ENCODE data around the gene FRMD5.

DNA sequence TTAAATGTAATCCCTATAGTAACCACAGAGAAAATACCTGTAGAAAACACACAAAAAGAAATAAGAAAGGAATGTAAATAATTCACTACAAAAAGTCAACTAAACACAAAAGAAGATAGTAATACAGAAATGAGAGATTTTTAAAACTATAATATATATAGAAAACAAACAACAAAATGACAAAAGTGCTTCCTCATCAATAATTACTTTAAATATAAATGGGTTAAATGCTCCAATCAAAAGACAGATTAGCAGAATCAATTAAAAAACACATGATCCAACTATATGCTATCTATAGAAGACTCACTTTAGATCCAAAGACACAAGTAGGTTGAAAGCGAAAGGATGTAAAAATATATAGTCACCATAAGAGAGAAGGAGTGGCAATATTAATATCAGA is 45.8 kb downstream of the FRMD5 start:
- TF ChIP-seq, protein P1, sequence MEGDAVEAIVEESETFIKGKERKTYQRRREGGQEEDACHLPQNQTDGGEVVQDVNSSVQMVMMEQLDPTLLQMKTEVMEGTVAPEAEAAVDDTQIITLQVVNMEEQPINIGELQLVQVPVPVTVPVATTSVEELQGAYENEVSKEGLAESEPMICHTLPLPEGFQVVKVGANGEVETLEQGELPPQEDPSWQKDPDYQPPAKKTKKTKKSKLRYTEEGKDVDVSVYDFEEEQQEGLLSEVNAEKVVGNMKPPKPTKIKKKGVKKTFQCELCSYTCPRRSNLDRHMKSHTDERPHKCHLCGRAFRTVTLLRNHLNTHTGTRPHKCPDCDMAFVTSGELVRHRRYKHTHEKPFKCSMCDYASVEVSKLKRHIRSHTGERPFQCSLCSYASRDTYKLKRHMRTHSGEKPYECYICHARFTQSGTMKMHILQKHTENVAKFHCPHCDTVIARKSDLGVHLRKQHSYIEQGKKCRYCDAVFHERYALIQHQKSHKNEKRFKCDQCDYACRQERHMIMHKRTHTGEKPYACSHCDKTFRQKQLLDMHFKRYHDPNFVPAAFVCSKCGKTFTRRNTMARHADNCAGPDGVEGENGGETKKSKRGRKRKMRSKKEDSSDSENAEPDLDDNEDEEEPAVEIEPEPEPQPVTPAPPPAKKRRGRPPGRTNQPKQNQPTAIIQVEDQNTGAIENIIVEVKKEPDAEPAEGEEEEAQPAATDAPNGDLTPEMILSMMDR (IDR thresholded peaks at IDR 0.05) = no peak
- no peak for TF ChIP-seq POLR2A (IDR thresholded peaks at IDR 0.05)
- no peak for TF ChIP-seq POLR2AphosphoS5 (IDR thresholded peaks at IDR 0.05)
- no peak for TF ChIP-seq EP300 (IDR thresholded peaks at IDR 0.05)

All from sigmoid colon (tissue), 4 donors.